Fibroblast of skin of right biceps (primary cell): ENCODE results near the gene RPL11.

Source experiments
- DNase-seq: peaks from one replicate; pipeline ENCODE4 v3.0.0-alpha.2; 2013

RPL11 gene

DNA sequence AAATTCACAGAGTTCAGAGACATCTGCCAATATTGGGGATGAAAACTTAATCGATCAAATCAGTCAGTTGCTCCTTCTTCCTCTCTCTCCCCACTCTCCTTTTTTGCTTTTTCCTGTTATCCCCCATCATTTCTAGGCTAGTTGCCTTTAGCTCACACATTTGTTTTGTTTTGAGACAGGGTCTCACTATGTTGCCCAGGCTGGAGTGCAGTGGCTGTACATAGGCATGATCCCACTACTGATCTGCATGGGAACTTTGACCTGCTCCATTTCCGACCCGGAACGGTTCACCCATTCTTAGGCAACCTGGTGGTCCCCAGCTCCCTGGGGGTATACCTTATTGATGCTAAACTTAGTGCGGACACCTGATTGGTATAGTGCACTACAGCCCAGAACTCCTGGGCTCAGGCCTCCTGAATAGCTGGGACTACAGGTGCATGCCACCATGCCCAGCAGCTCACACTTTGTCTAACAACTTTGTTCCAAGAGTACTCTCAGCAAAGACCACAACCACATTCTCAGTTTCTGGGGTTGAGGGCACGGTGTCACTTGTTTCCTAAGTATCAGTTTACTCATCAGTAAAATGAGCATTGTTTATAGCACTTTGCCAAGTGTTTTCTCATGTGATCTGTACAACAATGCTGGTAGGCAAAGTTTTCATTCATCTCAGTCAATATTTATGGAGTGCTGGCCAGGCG, 45.0 kb downstream of the RPL11 start:
- DNase-seq: no peak

GRCh38 chr1:23741609-23742008, 50.0 kb downstream of the RPL11 start:
- DNase-seq: no peak

DNA sequence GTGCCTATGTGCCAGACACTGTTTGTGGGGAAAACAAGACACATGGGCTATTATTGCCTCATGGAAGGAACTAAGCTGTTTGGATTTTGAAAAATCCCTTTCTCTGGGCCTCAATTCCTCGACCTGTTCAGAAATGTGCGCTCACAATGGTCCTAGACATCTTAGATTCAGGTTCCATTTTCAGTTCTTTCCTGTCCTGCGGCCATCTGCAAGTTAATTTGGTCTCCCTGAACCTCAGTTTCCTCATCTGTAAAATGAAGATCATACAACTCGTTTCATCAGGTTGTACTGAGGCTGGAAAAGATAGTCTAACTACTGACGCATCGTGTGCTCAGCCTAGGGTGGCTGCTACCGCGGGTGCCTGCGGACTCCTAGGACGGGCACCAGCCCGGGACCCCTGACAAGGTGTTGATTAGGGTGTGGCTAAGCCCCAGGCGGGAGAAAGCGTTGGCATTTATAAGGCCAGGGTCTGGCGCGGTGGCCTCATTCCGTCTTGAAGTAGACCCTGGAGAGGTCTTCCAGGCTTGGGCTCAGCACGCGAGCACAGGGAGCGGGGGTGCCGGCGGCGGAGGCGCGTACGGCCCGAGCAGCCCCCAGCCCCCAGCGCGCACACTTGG, 51.2 kb downstream of the RPL11 start:
- no peak for DNase-seq

DNA sequence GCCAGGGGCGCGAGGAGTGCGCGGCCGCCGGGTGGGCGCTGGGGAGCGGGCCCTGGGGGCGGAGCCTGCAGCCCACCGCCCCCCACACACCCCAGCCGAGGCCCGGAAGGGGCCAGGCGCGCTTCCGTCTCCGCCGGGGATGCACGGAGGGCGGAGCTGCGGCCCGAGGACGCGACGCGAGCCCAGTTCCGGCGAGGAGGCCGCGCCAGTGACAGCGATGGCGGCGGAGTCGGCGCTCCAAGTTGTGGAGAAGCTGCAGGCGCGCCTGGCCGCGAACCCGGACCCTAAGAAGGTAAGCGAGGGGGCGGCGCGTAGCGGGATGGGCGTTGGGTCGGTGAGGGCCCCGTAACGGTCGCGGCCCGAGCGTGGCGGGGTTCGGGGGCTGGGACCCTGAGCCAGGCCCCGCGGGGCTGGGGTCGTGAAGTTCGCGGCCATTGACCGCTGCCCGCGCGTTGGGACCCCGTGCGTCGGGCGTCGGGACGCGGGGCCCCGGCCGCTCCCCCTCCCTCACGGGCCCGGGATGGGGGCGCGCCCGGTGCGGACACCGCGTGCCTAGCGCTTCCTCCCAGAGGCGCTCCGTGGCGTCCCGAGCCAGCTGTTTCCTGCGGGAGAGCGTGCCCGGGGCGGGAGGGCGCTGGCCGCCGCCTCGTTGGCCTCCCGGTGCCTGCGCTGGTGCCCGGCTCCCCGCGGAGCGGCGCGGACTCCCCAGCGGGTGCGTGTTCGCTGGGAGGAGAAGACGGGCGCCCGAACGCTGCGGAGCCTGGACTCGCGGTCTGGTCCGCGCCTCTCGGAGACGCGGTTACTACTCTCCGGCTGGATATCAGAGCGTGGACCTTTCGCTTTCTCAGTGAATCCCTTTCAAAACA, 51.9 kb downstream of the RPL11 start, which contains the start of gene ELOA:
Gene ELOA, plus strand, starts transcription at position 185 of the 866 bp plus-strand sequence. Its CDS starts 33 bp downstream, at position 218.
- DNase-seq: peak; percentile 73

GRCh38 chr1:23745515-23745914, 53.9 kb downstream of the RPL11 start:
- DNase-seq: peak; percentile 33
